Suprapubic skin (tissue), 4 donors: Measurements from ENCODE around the gene ETNK2. TPM values are rescaled to one million over a fixed set of nuclear protein-coding genes. Genes with fewer than 3 reads are reported as not detected.

Source experiments
- DNase-seq, 2 donors: peaks; one replicate each; pipeline ENCODE4 v3.0.0-alpha.2; 2019; ENCODE audit warnings: low spot score in 2 of 2
- H3K27ac ChIP-seq: fragments of 200-600 bp; sonication (generic); one replicate; pipeline ENCODE4 v1.5.1; 2019
- H3K27me3 ChIP-seq: fragments of 200-600 bp; sonication (generic); one replicate; pipeline ENCODE4 v1.5.1; 2019
- H3K36me3 ChIP-seq: fragments of 200-600 bp; sonication (generic); one replicate; pipeline ENCODE4 v1.5.1; 2019
- H3K4me1 ChIP-seq: fragments of 200-600 bp; sonication (generic); one replicate; pipeline ENCODE4 v1.5.1; 2019
- H3K4me3 ChIP-seq: fragments of 200-600 bp; sonication (generic); one replicate; pipeline ENCODE4 v1.5.1; 2019; ENCODE audit warnings: mild to moderate bottlenecking
- H3K9me3 ChIP-seq: fragments of 200-600 bp; sonication (generic); one replicate; pipeline ENCODE4 v1.5.1; 2019
- EP300 ChIP-seq: sonication (generic); formaldehyde crosslinking; IDR thresholded peaks from one replicate; pipeline ENCODE4 v1.6.1; 2017; ENCODE audit warnings: antibody characterized with exemption
- POLR2A ChIP-seq, 2 donors: fragments of 450-650 bp; IDR thresholded peaks; one replicate each; pipeline ENCODE4 v1.6.1; 2017; ENCODE audit warnings: antibody characterized with exemption in 2 of 2, mild to moderate bottlenecking in 2 of 2, moderate library complexity in 2 of 2
- POLR2AphosphoS5 ChIP-seq, 3 donors: sonication (generic); formaldehyde crosslinking; IDR thresholded peaks; one replicate each; pipeline ENCODE4 v1.6.1; 2017; ENCODE audit warnings: antibody characterized with exemption in 3 of 3
- WGBS: methylation state at CpG from one replicate; pipeline ENCODE4 v1.1.5; 2018; 5-methylcytosine and 5-hydroxymethylcytosine counted together
- total RNA-seq, 4 donors: library from RNA; depleted of rRNA; stranded (reverse); fragments of >200 nt; gene quantifications; one replicate each; pipeline ENCODE4 v1.1.0, GENCODE V29; 2016
- TF ChIP-seq, protein P1 (sequence below), 2 donors: fragments of 200-600 bp in 1 of 2; fragments of 450-650 bp in 1 of 2; sonication (generic) in 1 of 2; IDR thresholded peaks; one replicate each; pipeline ENCODE4 v1.5.1; 2016 to 2019; ENCODE audit warnings: antibody characterized with exemption in 2 of 2, mild to moderate bottlenecking in 1 of 2, moderate library complexity in 1 of 2

ETNK2 gene
- total RNA-seq, 4 donors from 2014 or later = 25.5 to 47.7 (median 36.0) TPM

DNA sequence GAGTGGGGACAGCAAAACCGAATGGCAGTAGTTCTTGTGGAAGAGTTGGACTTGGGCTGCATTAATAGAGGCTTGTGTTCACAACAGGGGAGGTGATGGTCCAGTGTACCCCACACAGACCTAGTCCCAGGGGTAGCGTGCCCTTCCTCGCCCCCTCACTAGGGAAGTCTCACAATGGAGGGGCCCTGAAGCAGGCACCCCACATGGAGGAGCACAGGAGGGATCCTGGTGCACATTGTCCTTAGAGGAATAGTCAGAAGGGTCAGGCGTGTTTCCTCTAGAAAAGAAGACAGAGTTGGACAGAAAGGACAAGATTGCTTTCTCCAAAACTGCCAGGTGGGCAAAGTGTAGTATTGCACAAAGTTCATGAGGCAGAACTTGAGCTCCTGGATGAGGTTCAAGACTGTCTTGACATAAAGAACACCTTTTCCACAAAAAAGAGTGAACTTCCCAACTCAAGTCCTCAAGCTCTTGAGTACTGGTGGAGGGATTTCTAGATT is 23.3 kb downstream of the ETNK2 start:
- no peak for DNase-seq
- Histone ChIP-seq H3K36me3 (peaks cover 26% of the 10 kb centered on the region), H3K9me3 (no peaks in the 10 kb centered on the region), H3K27ac (no peak overlapping the region), H3K4me3 (no peak overlapping the region), H3K4me1 (peaks cover 53% of the 10 kb centered on the region), H3K27me3 (no peaks in the 10 kb centered on the region)
- WGBS = 66% methylated on average over 4 of the region's 4 CpGs
- no peak for TF ChIP-seq POLR2A (IDR thresholded peaks at IDR 0.05)
- TF ChIP-seq, protein P1, sequence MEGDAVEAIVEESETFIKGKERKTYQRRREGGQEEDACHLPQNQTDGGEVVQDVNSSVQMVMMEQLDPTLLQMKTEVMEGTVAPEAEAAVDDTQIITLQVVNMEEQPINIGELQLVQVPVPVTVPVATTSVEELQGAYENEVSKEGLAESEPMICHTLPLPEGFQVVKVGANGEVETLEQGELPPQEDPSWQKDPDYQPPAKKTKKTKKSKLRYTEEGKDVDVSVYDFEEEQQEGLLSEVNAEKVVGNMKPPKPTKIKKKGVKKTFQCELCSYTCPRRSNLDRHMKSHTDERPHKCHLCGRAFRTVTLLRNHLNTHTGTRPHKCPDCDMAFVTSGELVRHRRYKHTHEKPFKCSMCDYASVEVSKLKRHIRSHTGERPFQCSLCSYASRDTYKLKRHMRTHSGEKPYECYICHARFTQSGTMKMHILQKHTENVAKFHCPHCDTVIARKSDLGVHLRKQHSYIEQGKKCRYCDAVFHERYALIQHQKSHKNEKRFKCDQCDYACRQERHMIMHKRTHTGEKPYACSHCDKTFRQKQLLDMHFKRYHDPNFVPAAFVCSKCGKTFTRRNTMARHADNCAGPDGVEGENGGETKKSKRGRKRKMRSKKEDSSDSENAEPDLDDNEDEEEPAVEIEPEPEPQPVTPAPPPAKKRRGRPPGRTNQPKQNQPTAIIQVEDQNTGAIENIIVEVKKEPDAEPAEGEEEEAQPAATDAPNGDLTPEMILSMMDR (IDR thresholded peaks at IDR 0.05) = no peak
- TF ChIP-seq EP300 = no peak
- TF ChIP-seq POLR2AphosphoS5 (IDR thresholded peaks at IDR 0.05) = no peak

DNA sequence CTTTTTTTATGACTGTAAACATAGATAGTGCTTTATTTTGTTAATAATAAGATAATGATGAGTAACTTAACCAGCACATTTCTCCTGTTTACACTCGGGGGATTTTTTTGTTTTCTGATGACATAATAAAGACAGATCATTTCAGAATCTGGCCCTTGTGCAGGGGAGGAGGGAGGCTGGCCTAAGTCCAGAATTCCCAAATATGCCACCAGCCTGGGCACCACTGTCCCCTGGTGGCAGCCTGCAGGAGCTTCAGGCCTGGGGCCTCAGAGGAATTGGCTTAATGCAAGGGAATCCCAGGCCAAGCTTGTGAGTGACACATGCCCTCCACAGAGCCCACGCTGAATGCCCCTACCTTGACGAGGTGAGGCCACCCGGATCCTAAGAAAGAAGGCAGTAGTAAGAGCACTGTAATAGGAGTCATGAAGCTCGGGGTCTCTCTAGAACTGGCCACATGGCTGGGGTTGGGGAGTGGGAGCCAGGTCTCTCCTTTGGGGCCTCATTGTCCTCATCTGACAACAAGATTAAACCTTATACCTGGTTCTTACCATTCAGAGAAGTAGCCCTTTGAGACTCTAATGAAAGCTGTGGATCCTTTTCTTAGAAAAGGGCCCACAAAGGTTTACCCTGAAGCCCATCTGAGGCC is 24.1 kb downstream of the ETNK2 start:
- no peak overlapping the region for H3K4me3 ChIP-seq
- H3K36me3 ChIP-seq = peaks cover 33% of the 10 kb centered on the region
- peak overlapping the region; percentile 70 for H3K27ac ChIP-seq
- 31% methylated on average over 4 of the region's 5 CpGs for WGBS
- no peaks in the 10 kb centered on the region for H3K27me3 ChIP-seq
- peaks cover 53% of the 10 kb centered on the region for H3K4me1 ChIP-seq
- DNase-seq = peak; percentile 85 to 89
- H3K9me3 ChIP-seq = no peaks in the 10 kb centered on the region
- TF ChIP-seq POLR2AphosphoS5 (IDR thresholded peaks at IDR 0.05) (peak in 2 of 3 donors; percentile 84 to 90), EP300 (no peak)
- TF ChIP-seq, protein P1 (IDR thresholded peaks at IDR 0.05) = peak; percentile 91 to 97

DNA sequence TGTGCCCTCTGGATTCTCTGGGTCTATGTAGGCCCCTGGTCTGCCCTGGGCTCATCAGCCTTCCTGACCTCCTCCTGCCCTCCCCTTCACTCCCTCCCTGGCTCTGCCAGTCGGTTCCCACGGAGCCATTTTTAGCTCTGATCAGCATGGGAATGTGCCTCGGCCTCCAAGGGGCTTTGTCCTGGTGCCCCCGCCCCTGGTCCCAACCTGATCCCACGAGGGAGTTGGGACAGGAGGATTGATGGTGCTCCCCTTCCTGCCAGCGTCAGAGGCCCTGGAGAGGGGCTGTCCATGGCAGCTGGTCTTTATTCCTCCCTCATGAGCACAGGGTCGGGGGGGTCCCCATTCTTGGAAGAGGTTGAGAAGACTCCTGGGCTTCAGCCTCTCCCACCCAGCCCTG is 24.9 kb downstream of the ETNK2 start:
- 51% methylated on average over 6 of the region's 7 CpGs for WGBS
- peaks cover 41% of the 10 kb centered on the region for H3K36me3 ChIP-seq
- peaks cover 53% of the 10 kb centered on the region for H3K4me1 ChIP-seq
- H3K27me3 ChIP-seq = no peaks in the 10 kb centered on the region
- H3K27ac ChIP-seq = peak overlapping the region; percentile 70
- H3K4me3 ChIP-seq = no peak overlapping the region
- H3K9me3 ChIP-seq = no peaks in the 10 kb centered on the region
- TF ChIP-seq POLR2AphosphoS5 (IDR thresholded peaks at IDR 0.05) = no peak
- no peak for TF ChIP-seq EP300
- no peak for DNase-seq

DNA sequence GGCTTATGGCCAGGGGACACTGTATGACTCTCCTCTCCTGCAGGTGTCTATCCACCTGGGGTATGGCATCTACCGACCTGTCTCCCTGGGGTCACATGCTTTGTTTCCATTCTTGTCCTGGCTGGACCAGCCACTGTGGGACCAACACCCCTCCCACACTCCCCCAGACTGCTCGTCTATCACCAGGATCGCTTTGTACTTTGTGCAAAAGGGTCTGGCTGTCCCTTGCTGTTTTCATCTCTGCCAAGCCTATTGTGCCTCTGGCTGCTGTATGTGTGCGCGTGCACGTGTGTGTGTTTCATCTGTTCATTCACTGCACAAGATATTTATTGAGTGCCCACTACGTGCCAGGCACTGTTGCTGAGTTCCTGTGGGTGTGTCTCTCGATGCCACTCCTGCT is 25.5 kb downstream of the ETNK2 start:
- Histone ChIP-seq H3K27me3 (no peaks in the 10 kb centered on the region), H3K4me3 (no peak overlapping the region), H3K36me3 (peaks cover 46% of the 10 kb centered on the region), H3K4me1 (peaks cover 53% of the 10 kb centered on the region), H3K9me3 (no peaks in the 10 kb centered on the region), H3K27ac (peak overlapping the region; percentile 70)
- TF ChIP-seq POLR2AphosphoS5 (IDR thresholded peaks at IDR 0.05) = no peak
- TF ChIP-seq, protein P1 (IDR thresholded peaks at IDR 0.05) = no peak
- no peak for TF ChIP-seq POLR2A (IDR thresholded peaks at IDR 0.05)
- TF ChIP-seq EP300 = no peak
- WGBS = 65% methylated on average over 8 of the region's 8 CpGs
- no peak for DNase-seq

DNA sequence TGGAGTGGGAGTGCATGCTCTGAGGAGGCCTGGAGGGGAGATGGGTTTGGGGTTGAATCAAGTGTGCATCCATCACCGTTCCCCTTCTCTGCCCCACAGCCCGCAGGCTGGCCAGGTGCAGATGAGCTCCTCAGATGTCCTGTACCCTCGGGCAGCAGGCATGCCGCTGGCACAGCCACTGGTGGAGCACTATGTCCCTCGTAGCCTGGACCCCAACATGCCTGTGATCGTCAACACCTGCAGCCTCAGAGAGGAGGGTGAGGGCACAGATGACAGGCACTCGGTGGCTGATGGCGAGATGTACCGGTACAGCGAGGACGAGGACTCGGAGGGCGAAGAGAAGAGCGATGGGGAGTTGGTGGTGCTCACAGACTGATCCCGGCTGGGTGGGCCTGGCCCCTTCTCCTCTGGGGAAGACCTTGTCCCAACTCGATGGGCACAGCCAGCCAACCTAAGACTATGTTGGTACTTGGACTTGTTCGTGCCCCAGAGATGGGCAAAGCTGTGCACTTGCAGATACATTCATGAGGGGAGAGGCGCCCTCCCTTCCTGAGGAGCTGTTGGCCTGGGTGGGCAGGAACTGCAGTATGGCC is 26.0 kb downstream of the ETNK2 start:
- Histone ChIP-seq H3K4me3 (no peak overlapping the region), H3K4me1 (peaks cover 48% of the 10 kb centered on the region), H3K27ac (no peak overlapping the region), H3K27me3 (no peaks in the 10 kb centered on the region), H3K9me3 (no peaks in the 10 kb centered on the region), H3K36me3 (peaks cover 46% of the 10 kb centered on the region)
- no peak for TF ChIP-seq EP300
- no peak for TF ChIP-seq POLR2A (IDR thresholded peaks at IDR 0.05)
- TF ChIP-seq, protein P1 (IDR thresholded peaks at IDR 0.05) = no peak
- no peak for TF ChIP-seq POLR2AphosphoS5 (IDR thresholded peaks at IDR 0.05)
- 87% methylated on average over 17 of the region's 18 CpGs for WGBS
- DNase-seq = no peak
